ENCODE data around the gene PRSS2. TPM values are rescaled to one million over a fixed set of nuclear protein-coding genes. Genes with fewer than 3 reads are reported as not detected.
A peak's percentile ranks its signal among the peaks of the same experiment; 100 is the strongest.

The PRSS2 gene
- total and polyA plus RNA-seq, 9 of the 15 experiments (the other 6 are each of a cell fraction or from before 2014, with no cell fraction given): 1.3 to 23.9 (median 3.8) TPM

GRCh38 chr7:142782922-142783900 is 12.4 kb downstream of the PRSS2 start (continued):
- TF ChIP-seq MLLT1 (IDR thresholded peaks at IDR 0.05): peak in 1 of 2 experiments; percentile 87; a peak in 2 of 4 replicates
- no peak for TF ChIP-seq ZNF253 (CRISPR knock-in tag; conservative IDR thresholded peaks at IDR 0.05)
- TF ChIP-seq TAF9B (IDR thresholded peaks at IDR 0.05; ENCODE audit: partially characterized antibody): no peak
- TF ChIP-seq, protein P1, sequence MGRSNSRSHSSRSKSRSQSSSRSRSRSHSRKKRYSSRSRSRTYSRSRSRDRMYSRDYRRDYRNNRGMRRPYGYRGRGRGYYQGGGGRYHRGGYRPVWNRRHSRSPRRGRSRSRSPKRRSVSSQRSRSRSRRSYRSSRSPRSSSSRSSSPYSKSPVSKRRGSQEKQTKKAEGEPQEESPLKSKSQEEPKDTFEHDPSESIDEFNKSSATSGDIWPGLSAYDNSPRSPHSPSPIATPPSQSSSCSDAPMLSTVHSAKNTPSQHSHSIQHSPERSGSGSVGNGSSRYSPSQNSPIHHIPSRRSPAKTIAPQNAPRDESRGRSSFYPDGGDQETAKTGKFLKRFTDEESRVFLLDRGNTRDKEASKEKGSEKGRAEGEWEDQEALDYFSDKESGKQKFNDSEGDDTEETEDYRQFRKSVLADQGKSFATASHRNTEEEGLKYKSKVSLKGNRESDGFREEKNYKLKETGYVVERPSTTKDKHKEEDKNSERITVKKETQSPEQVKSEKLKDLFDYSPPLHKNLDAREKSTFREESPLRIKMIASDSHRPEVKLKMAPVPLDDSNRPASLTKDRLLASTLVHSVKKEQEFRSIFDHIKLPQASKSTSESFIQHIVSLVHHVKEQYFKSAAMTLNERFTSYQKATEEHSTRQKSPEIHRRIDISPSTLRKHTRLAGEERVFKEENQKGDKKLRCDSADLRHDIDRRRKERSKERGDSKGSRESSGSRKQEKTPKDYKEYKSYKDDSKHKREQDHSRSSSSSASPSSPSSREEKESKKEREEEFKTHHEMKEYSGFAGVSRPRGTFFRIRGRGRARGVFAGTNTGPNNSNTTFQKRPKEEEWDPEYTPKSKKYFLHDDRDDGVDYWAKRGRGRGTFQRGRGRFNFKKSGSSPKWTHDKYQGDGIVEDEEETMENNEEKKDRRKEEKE (IDR thresholded peaks at IDR 0.05; ENCODE audit: borderline replicate concordance in 1 of 2, control insufficient read depth in 1 of 2, low read depth in 2 of 2, low read length in 1 of 2): no peak
- TF ChIP-seq CEBPG (CRISPR knock-in tag; IDR thresholded peaks at IDR 0.05): 0 out of 2 replicates have a peak, but pooled peaks have one; percentile 30
- TF ChIP-seq CEBPG (tag; conservative IDR thresholded peaks at IDR 0.05 in 1 of 2, IDR thresholded peaks at IDR 0.05 in 1 of 2): 0 out of 4 replicates have a peak, but pooled peaks of 1 of the 2 experiments have one; percentile 5
- TF ChIP-seq, protein P2, sequence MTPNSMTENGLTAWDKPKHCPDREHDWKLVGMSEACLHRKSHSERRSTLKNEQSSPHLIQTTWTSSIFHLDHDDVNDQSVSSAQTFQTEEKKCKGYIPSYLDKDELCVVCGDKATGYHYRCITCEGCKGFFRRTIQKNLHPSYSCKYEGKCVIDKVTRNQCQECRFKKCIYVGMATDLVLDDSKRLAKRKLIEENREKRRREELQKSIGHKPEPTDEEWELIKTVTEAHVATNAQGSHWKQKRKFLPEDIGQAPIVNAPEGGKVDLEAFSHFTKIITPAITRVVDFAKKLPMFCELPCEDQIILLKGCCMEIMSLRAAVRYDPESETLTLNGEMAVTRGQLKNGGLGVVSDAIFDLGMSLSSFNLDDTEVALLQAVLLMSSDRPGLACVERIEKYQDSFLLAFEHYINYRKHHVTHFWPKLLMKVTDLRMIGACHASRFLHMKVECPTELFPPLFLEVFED (CRISPR knock-in tag; conservative IDR thresholded peaks at IDR 0.05): no peak
- TF ChIP-seq CSDE1 (IDR thresholded peaks at IDR 0.05): no peak
- TF ChIP-seq ELF4 (CRISPR knock-in tag; IDR thresholded peaks at IDR 0.05): no peak
- TF ChIP-seq C11orf30 (IDR thresholded peaks at IDR 0.05; ENCODE audit: low read depth): no peak
- no peak for TF ChIP-seq MAFG (tag; conservative IDR thresholded peaks at IDR 0.05)
- peak; percentile 79 for TF ChIP-seq KLF16 (IDR thresholded peaks at IDR 0.05)
- no peak for TF ChIP-seq ZNF347 (CRISPR knock-in tag; IDR thresholded peaks at IDR 0.05; ENCODE audit: low read depth)
- TF ChIP-seq KDM4B (IDR thresholded peaks at IDR 0.05; ENCODE audit: borderline replicate concordance in 2 of 2, low read depth in 1 of 2): no peak
- no peak for TF ChIP-seq NR1H2 (CRISPR knock-in tag; IDR thresholded peaks at IDR 0.05)
- no peak for TF ChIP-seq NUFIP1 (IDR thresholded peaks at IDR 0.05; ENCODE audit: partially characterized antibody)
- peak in 1 of 2 experiments; percentile 45; a peak in 1 of 4 replicates for TF ChIP-seq NRF1 (conservative IDR thresholded peaks at IDR 0.05 in 1 of 2, IDR thresholded peaks at IDR 0.05 in 1 of 2)
- no peak for TF ChIP-seq POLR3G (IDR thresholded peaks at IDR 0.05; ENCODE audit: extremely low read depth, insufficient read length, insufficient replicate concordance)
- TF ChIP-seq ZNF583 (CRISPR knock-in tag; IDR thresholded peaks at IDR 0.05): no peak
- TF ChIP-seq, protein P3, sequence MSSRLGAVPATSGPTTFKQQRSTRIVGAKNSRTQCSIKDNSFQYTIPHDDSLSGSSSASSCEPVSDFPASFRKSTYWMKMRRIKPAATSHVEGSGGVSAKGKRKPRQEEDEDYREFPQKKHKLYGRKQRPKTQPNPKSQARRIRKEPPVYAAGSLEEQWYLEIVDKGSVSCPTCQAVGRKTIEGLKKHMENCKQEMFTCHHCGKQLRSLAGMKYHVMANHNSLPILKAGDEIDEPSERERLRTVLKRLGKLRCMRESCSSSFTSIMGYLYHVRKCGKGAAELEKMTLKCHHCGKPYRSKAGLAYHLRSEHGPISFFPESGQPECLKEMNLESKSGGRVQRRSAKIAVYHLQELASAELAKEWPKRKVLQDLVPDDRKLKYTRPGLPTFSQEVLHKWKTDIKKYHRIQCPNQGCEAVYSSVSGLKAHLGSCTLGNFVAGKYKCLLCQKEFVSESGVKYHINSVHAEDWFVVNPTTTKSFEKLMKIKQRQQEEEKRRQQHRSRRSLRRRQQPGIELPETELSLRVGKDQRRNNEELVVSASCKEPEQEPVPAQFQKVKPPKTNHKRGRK (tag; IDR thresholded peaks at IDR 0.05): no peak

All from K562 (cell line).